GM23338 (cell line): ENCODE measurements around the gene SIAH1.

ENCODE experiments used
- CREB1 ChIP-seq: fragments of 250-450 bp; sonication (Bioruptor Pico); IDR thresholded peaks from 2 replicates; pipeline ENCODE4 v1.5.0; 2020; ENCODE audit warnings: low read depth, mild to moderate bottlenecking, moderate library complexity
- CTCF ChIP-seq, 2 experiments: fragments of 200-600 bp in 1 of 2; sonication (generic) in 1 of 2; conservative IDR thresholded peaks; 2 replicates each; pipeline versions ENCODE4 v1.5.1 to v1.6.1; 2016 to 2017; ENCODE audit warnings: antibody characterized with exemption in 2 of 2, low read depth in 2 of 2, mild to moderate bottlenecking in 2 of 2, moderate library complexity in 1 of 2
- EZH2 ChIP-seq: fragments of 200-600 bp; sonication (generic); IDR thresholded peaks from one replicate; pipeline ENCODE4 v1.8.0; 2017; ENCODE audit warnings: antibody characterized with exemption, mild to moderate bottlenecking, low read depth; ENCODE audit not compliant: unreplicated experiment
- REST ChIP-seq: IDR thresholded peaks from one replicate; pipeline ENCODE4 v1.6.1; 2018; ENCODE audit warnings: antibody characterized with exemption; ENCODE audit not compliant: unreplicated experiment

DNA sequence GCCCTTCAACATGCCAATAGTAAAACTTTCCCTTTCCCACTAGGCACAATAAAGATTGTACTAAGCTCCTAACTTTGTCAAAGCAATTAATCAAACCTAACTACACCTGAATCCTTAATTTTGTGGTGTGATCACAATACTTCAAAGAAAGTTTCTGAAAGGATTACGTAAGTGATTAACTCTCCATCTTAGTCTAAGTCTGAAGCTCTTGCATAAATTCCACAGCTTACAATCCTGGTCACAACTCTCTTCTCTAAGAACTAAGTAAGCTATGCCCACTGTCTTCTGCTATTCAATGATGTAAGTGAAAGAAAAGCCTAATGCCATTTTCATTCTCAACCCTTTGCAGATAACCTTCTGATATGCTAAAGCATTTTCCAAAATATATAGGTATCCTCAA, 15.4 kb downstream of the SIAH1 start:
- no peak for TF ChIP-seq REST
- TF ChIP-seq CTCF (conservative IDR thresholded peaks at IDR 0.05; ENCODE audit: low read depth in 2 of 2): no peak
- TF ChIP-seq EZH2: no peak
- TF ChIP-seq CREB1 (CRISPR knock-in tag): no peak
